ENCODE data around the gene EPYC. TPM values are rescaled to one million over a fixed set of nuclear protein-coding genes. Genes with fewer than 3 reads are reported as not detected.

The EPYC gene
- total RNA-seq: not detected in 2 replicates

DNA sequence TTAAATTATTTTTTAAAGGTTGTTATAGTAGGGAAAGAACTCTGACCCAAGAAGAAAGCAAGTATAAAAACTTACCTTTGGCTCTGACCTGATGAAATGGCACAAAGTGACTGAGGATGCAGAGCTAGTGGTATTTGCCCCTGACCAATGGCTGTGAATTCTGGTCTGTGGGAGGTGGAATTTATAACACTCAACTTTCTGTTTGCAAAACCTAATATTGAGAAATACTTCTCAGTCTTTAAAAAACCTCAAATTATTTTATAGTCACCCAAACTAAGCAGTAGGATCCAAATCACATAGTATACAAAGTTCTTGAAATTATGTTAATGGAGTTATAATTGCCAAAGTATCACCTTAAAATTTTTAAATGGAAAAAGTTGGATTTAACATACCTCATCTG is at the start of gene EPYC:
Gene EPYC, minus strand, starts transcription at position 101 of the 400 bp plus-strand sequence. CDS start 2,407 bp downstream, outside the sequence.

DNA sequence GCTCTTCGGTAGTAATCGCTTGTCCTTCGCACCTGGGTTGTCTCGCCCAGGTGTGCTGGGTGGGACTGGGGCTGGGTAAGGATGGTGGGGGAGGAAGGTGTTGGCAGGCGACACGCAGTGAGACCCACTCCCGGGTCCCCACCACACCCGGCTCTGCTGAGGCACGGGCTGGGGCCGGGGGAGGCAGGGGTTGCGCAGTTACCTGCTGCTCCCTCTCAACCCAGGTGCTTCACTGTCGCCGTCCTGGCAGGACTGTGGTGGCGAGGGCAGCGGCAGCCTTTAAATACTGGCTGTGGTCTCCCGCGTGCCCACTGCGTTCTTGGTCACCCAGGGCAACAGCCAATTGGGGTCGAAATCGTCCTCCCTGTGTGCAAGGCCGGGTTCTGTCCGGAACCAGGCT is 49.9 kb downstream of the EPYC start, which contains the start of gene CCER1:
Gene CCER1, minus strand, starts transcription at position 256 of the 400 bp plus-strand sequence. CDS start 434 bp downstream, outside the sequence.

Other genes starting within 250 kb of the EPYC start
- not detected in 2 replicates for gene CCER1, start 49.8 kb downstream of the EPYC start, total RNA-seq
- gene KERA, start 53.1 kb upstream of the EPYC start, total RNA-seq: not detected in 2 replicates
- 252 and 293 TPM in 2 replicates for gene LUM, start 106.5 kb upstream of the EPYC start, total RNA-seq
- gene DCN, start 177.8 kb upstream of the EPYC start, total RNA-seq: 2,247 and 2,317 TPM in 2 replicates